ENCODE data around the gene USH2A.

- no peak for TF ChIP-seq CTCF (IDR thresholded peaks at IDR 0.05)
- no peak for TF ChIP-seq POLR2A (IDR thresholded peaks at IDR 0.05)
Measured at GRCh38 chr1:216222288-216222687, 201.0 kb downstream of the USH2A start.

Data from lower leg skin (tissue), 3 donors.